K562 (cell line): ENCODE results near the gene CPTP. TPM values are rescaled to one million over a fixed set of nuclear protein-coding genes. Genes with fewer than 3 reads are reported as not detected.

ENCODE experiments used
- COPS2 ChIP-seq: fragments of 450-650 bp; conservative IDR thresholded peaks from 2 replicates; pipeline ENCODE4 v1.6.1; 2016; ENCODE audit warnings: mild to moderate bottlenecking, moderate library complexity
- HCFC1 ChIP-seq: IDR thresholded peaks from 2 replicates; pipeline ENCODE4 v1.6.1; 2012; ENCODE audit warnings: low read depth, low read length, improper control_type of control experiment
- HDAC2 ChIP-seq: fragments of 450-650 bp; IDR thresholded peaks from 2 replicates; pipeline ENCODE4 v1.6.1; 2016; ENCODE audit warnings: mild to moderate bottlenecking
- HMBOX1 ChIP-seq: sonication (generic); IDR thresholded peaks from 2 replicates; pipeline ENCODE4 v1.6.1; 2016
- HOXB6 ChIP-seq: fragments of 250-450 bp; sonication (Bioruptor Pico); IDR thresholded peaks from 2 replicates; pipeline ENCODE4 v1.5.1; 2022; ENCODE audit warnings: mild to moderate bottlenecking, borderline replicate concordance
- MTA2 ChIP-seq: fragments of 450-650 bp; IDR thresholded peaks from 2 replicates; pipeline ENCODE4 v1.6.1; 2016; ENCODE audit warnings: low read depth
- NR4A1 ChIP-seq, 2 experiments: fragments of 250-450 bp in 1 of 2; fragments of 450-650 bp in 1 of 2; sonication (Bioruptor Pico) in 1 of 2; IDR thresholded peaks; 2 replicates each; pipeline versions ENCODE4 v1.4.0 to v1.6.1; 2016 to 2020; ENCODE audit warnings: mild to moderate bottlenecking in 2 of 2, missing compliant biosample characterization in 1 of 2, missing genetic modification characterization in 1 of 2, moderate library complexity in 1 of 2
- RBM15 ChIP-seq: fragments of 200-400 bp; formaldehyde crosslinking; IDR thresholded peaks from 2 replicates; pipeline ENCODE4 v1.6.1; 2018; ENCODE audit warnings: mild to moderate bottlenecking, low read length, moderate library complexity; ENCODE audit not compliant: insufficient read depth
- REST ChIP-seq, 2 experiments: fragments of 450-650 bp; formaldehyde crosslinking in 1 of 2; IDR thresholded peaks; 2 replicates each; pipeline versions ENCODE4 v1.4.0 to v1.6.1; 2014 to 2020; ENCODE audit warnings: mild to moderate bottlenecking in 2 of 2, borderline replicate concordance in 1 of 2, low read depth in 1 of 2
- SMARCE1 ChIP-seq: fragments of 450-650 bp; IDR thresholded peaks from 2 replicates; pipeline ENCODE4 v1.7.1; 2016; ENCODE audit warnings: mild to moderate bottlenecking
- USF1 ChIP-seq: sonication (generic); formaldehyde crosslinking; IDR thresholded peaks from 2 replicates; pipeline ENCODE4 v1.9.0; 2022; ENCODE audit warnings: mild to moderate bottlenecking, missing genetic modification reagents
- ZFP30 ChIP-seq: fragments of 250-450 bp; sonication (Bioruptor Pico); IDR thresholded peaks from 2 replicates; pipeline ENCODE4 v1.8.0; 2022; ENCODE audit warnings: moderate library complexity, mild to moderate bottlenecking, inconsistent platforms, borderline replicate concordance
- ZNF263 ChIP-seq: sonication (generic); formaldehyde crosslinking; IDR thresholded peaks from 2 replicates; pipeline ENCODE4 v1.8.0; 2022; ENCODE audit warnings: mild to moderate bottlenecking, missing genetic modification reagents, borderline replicate concordance
- ZNF740 ChIP-seq, 3 experiments: fragments of 200-800 bp in 1 of 3; sonication (Bioruptor generic) in 1 of 3; sonication (generic) in 1 of 3; formaldehyde crosslinking in 1 of 3; IDR thresholded peaks; 2 replicates each; pipeline versions ENCODE4 v1.6.1 to v1.8.0; 2016 to 2022; ENCODE audit warnings: mild to moderate bottlenecking in 2 of 3, missing compliant biosample characterization in 2 of 3, missing genetic modification characterization in 2 of 3, missing genetic modification reagents in 1 of 3
- polyA plus RNA-seq, 8 experiments: library from polyadenylated mRNA; depleted of rRNA in 4 of 8; stranded (reverse) in 5 of 8; unstranded in 3 of 8; fragments of >200 nt; fragmentation: Nextera tagmentation in 2 of 8; fragmentation: Illumina TruSeq in 1 of 8; extraction: Ambion mirVana in 2 of 8; extraction: Trizol in 1 of 8; gene quantifications; 2 replicates each; pipeline versions ENCODE4 v1.2.1 to v1.2.3, GENCODE V29; 2011 to 2014; ENCODE audit warnings: inconsistent platforms in 1 of 8, missing spikeins in 1 of 8
- total RNA-seq, 7 experiments: library from RNA; depleted of rRNA in 6 of 7; stranded (reverse); fragments of >200 nt in 6 of 7; fragmentation: Illumina TruSeq in 2 of 7; extraction: Trizol in 2 of 7; gene quantifications; 2 replicates each; pipeline versions ENCODE4 v1.2.1 to v1.2.3, GENCODE V29; 2011 to 2021; ENCODE audit warnings: low replicate concordance in 1 of 7

CPTP gene
- total and polyA plus RNA-seq, 9 of the 15 experiments (the other 6 are each of a cell fraction or from before 2014, with no cell fraction given): 0.11 to 25.8 (median 3.5) TPM

DNA sequence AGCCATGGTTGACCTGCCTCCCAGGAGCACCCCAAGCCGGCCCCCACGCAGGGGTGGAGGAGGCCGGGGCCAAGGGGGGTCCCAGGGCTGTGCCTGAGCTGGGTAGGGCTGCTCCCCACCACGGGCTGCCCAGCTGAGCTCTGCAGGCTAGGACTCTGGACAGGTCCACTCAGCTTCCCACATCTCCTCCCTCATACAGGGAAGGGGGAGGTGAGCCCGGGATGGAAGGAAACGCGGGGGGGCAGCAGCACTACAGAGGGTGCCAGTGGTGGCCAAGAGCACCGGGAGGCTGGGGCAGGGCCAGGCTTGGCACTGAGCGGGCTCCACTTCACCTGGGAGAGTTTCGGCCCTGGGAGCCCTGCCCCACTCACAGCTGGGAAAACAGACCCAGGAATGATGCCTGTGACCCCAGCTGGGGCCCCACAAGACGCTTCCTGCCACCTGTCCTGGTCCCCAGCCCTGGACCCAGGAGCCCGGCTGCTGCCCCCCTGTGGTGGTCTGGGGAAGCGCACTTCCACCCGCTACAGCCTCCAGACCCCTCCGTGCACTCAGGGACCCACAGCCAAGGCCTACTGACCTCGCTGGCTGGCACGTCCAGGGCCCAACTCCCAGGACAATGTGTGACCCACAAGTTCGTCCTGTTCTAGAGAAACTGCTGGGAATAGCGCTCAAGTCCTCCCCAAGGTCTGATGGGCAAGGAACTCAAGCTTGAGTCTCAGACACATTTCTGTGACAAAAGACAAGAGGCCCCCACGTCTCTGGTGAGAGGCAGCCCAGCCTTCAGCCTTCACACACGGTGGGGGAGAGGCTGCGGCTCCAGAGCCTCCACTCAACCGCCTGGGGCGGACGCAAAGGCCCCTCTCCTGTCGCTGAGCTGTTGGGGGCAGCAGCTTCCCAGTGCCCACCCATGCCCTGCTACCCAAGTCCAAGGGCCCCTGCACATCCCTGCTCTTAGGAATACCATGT is 47.4 kb downstream of the CPTP start (continued):
- TF ChIP-seq REST (IDR thresholded peaks at IDR 0.05; ENCODE audit: borderline replicate concordance) (peak; percentile 64; the same call in 1 of the 2 replicates), REST (CRISPR knock-in tag; IDR thresholded peaks at IDR 0.05; ENCODE audit: low read depth) (no peak; the same call in 1 of the 2 replicates), COPS2 (no peak), ZFP30 (CRISPR knock-in tag) (no peak), USF1 (CRISPR knock-in tag) (no peak), RBM15 (no peak), HMBOX1 (no peak), SMARCE1 (no peak), MTA2 (no peak), NR4A1 (CRISPR knock-in tag; IDR thresholded peaks at IDR 0.05) (no peak), NR4A1 (tag; IDR thresholded peaks at IDR 0.05) (no peak), HDAC2 (no peak), HOXB6 (CRISPR knock-in tag) (no peak), HCFC1 (peak; percentile 30; the same call in 1 of the 2 replicates), ZNF263 (no peak), ZNF740 (CRISPR knock-in tag; IDR thresholded peaks at IDR 0.05) (peak; percentile 83), ZNF740 (tag; IDR thresholded peaks at IDR 0.05) (no peak; a peak in 1 of 4 replicates)
